ENCODE data around the gene CRNKL1.

The CRNKL1 gene

GRCh38 chr20:20052074-20052970 is at the start of gene CRNKL1, which contains the start of gene CFAP61:
CRNKL1 (minus strand) TSS chr20:20052466; CDS start chr20:20052342, 124 bp downstream.
CFAP61 (plus strand) TSS chr20:20052532; CDS start chr20:20056654, 4,122 bp downstream.
- DNase-seq (ENCODE audit: low spot score), result peak; percentile 98

GRCh38 chr20:20100881-20101280 is 48.6 kb upstream of the CRNKL1 start:
- DNase-seq (ENCODE audit: low spot score), result no peak

GRCh38 chr20:20096421-20096820 is 44.2 kb upstream of the CRNKL1 start:
- DNase-seq (ENCODE audit: low spot score), result no peak

GRCh38 chr20:20095114-20095872 is 43.0 kb upstream of the CRNKL1 start:
- no peak for DNase-seq (ENCODE audit: low spot score)

GRCh38 chr20:20094410-20094809 is 42.1 kb upstream of the CRNKL1 start:
- no peak for DNase-seq (ENCODE audit: low spot score)

- no peak for DNase-seq (ENCODE audit: low spot score)
Observed at GRCh38 chr20:20092827-20093226, 40.6 kb upstream of the CRNKL1 start.

GRCh38 chr20:20089939-20090338 is 37.7 kb upstream of the CRNKL1 start:
- no peak for DNase-seq (ENCODE audit: low spot score)

- DNase-seq (ENCODE audit: low spot score), result no peak
Observed at GRCh38 chr20:20089018-20089417, 36.8 kb upstream of the CRNKL1 start.

GRCh38 chr20:20085812-20086211 is 33.5 kb upstream of the CRNKL1 start:
- DNase-seq (ENCODE audit: low spot score), result no peak

- no peak for DNase-seq (ENCODE audit: low spot score)
Observed at GRCh38 chr20:20085071-20085470, 32.8 kb upstream of the CRNKL1 start.

GRCh38 chr20:20084296-20084752 is 32.1 kb upstream of the CRNKL1 start:
- no peak for DNase-seq (ENCODE audit: low spot score)

- DNase-seq (ENCODE audit: low spot score), result no peak
Observed at GRCh38 chr20:20083807-20084206, 31.5 kb upstream of the CRNKL1 start.

GRCh38 chr20:20079102-20079784 is 27.0 kb upstream of the CRNKL1 start:
- DNase-seq (ENCODE audit: low spot score), result no peak

- DNase-seq (ENCODE audit: low spot score), result no peak
Observed at GRCh38 chr20:20078041-20078440, 25.8 kb upstream of the CRNKL1 start.

GRCh38 chr20:20076297-20077065 is 24.2 kb upstream of the CRNKL1 start:
- DNase-seq (ENCODE audit: low spot score), result no peak

GRCh38 chr20:20075032-20075431 is 22.8 kb upstream of the CRNKL1 start:
- no peak for DNase-seq (ENCODE audit: low spot score)

GRCh38 chr20:20073801-20074371 is 21.6 kb upstream of the CRNKL1 start:
- DNase-seq (ENCODE audit: low spot score), result no peak

GRCh38 chr20:20070871-20071726 is 18.8 kb upstream of the CRNKL1 start:
- no peak for DNase-seq (ENCODE audit: low spot score)

- DNase-seq (ENCODE audit: low spot score), result no peak
Observed at GRCh38 chr20:20065361-20065760, 13.1 kb upstream of the CRNKL1 start.
